ENCODE data around the gene HSD17B3.

HSD17B3 gene

DNA sequence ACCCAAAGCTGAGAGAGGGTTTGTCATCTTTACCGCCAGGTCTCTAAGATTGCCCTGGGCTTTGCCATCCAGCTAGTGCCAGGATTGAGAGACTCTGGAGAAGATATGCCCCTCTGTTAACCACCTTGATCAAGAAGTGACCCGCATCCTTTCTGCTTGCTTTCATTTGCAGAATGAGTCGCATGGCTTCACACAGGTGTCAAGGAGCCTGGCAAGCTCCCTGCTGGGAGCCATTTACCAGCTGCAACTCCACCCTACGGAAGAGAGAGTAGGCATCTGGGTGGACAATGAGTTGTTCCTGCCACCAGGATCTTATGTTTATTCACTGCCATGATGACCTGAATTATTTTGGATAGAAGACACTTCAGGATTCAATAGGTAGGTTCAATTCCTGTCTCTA lies 43.0 kb downstream of the HSD17B3 start:
- Histone ChIP-seq H4K20me1 (no peaks in the 10 kb centered on the region), H3K27me3 (no peaks in the 10 kb centered on the region)

DNA sequence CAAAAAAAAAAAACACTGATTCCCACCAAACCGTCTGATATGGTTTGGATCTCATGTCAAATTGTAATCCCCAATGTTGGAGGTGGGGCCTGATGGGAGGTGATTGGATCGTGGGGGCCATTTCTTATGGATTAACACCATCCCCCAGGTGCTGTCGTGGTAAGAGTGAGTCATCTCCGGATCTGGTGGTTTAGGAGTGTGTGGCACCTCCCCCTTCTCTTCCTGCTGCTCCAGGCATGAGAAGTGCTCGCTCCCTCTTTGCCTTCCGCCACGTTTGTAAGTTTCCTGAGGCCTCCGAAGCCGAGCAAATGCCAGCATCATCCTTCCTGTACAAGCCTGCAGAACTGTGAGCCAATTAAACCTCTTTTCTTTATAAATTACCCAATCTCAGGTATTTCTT lies 45.2 kb downstream of the HSD17B3 start:
- Histone ChIP-seq H3K27ac (no peak overlapping the region), H3K4me2 (peak overlapping the region; percentile 39), H3K4me1 (peaks cover 12% of the 10 kb centered on the region), H3K36me3 (no peaks in the 10 kb centered on the region), H3K27me3 (no peaks in the 10 kb centered on the region), H3K9me3 (no peaks in the 10 kb centered on the region), H3K9ac (no peak overlapping the region), H4K20me1 (no peaks in the 10 kb centered on the region), H3K4me3 (no peak overlapping the region)
- TF ChIP-seq Cebpa-rat (IDR thresholded peaks at IDR 0.05) = no peak

More for the DNA sequence above, 43.0 kb downstream of the HSD17B3 start:
- H3K27ac ChIP-seq = no peak overlapping the region
- no peaks in the 10 kb centered on the region for H3K36me3 ChIP-seq
- no peak overlapping the region for H3K4me3 ChIP-seq
- TF ChIP-seq Cebpa-rat (IDR thresholded peaks at IDR 0.05) = no peak
- peaks cover 5% of the 10 kb centered on the region for H3K4me1 ChIP-seq
- H3K9me3 ChIP-seq = no peaks in the 10 kb centered on the region
- H3K4me2 ChIP-seq = no peak overlapping the region
- no peak overlapping the region for H3K9ac ChIP-seq

DNA sequence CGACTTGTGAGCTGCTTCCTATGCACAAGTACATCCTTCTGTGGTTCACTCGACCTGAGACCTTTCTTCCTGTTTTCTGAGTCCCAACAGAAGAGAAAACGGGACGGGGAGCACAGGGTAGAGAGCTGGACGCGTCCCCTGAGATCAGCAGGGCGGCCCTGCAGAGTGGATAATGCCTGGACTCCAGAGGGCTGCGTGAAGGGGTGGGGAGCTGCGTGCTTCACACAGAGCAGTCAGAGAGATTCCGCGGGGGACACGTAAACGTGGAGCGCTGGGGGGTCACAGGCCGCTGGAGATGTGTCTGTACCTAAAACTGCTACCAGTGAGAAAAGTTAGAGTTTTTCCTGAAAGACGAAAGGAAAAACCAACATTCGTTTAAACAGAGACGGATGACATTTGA lies 46.3 kb downstream of the HSD17B3 start:
- Histone ChIP-seq H4K20me1 (no peaks in the 10 kb centered on the region), H3K27ac (no peak overlapping the region), H3K4me3 (no peak overlapping the region), H3K36me3 (no peaks in the 10 kb centered on the region), H3K4me1 (peaks cover 12% of the 10 kb centered on the region), H3K9ac (no peak overlapping the region), H3K9me3 (no peaks in the 10 kb centered on the region), H3K27me3 (no peaks in the 10 kb centered on the region), H3K4me2 (no peak overlapping the region)
- no peak for TF ChIP-seq Cebpa-rat (IDR thresholded peaks at IDR 0.05)

DNA sequence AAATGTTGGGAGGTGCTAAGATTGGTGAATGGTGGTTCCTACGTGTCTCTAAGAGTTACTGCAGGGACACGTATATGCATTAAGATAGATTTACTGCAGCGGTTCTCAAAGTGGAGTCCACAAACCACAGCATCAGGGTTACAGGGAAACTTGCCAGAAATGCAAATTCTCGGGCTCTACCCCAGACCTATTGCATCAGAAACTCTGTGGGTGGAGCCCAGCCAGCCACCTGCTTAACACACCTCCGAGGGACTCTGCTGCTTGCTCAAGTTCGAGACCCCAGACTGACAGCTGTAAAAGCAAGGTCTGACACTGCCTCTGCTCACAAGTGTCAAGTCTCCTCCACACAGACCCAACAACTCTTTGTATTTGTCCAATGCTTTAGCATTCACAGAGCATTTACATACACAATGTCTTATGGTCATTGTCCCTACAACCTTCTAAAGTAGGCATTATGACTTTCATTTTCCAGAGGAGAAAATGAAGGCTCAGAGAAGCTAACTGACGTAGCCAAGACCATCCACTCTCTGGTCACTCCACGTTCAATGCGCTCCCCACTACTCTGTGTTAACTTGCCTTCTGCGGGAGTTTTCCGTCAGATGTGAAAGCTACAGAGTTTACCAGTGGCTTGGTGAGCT lies 48.8 kb downstream of the HSD17B3 start:
- no peak for TF ChIP-seq Cebpa-rat (IDR thresholded peaks at IDR 0.05)
- no peak overlapping the region for H3K27ac ChIP-seq
- H3K4me2 ChIP-seq = no peak overlapping the region

GRCh38 chr9:96251451-96251850 lies 50.5 kb downstream of the HSD17B3 start:
- no peak for TF ChIP-seq Cebpa-rat (IDR thresholded peaks at IDR 0.05)
- no peak overlapping the region for H3K9ac ChIP-seq
- H3K4me1 ChIP-seq = peaks cover 7% of the 10 kb centered on the region; the same call in 1 of the 2 replicates
- H3K9me3 ChIP-seq = no peaks in the 10 kb centered on the region
- H3K36me3 ChIP-seq = no peaks in the 10 kb centered on the region
- no peak overlapping the region for H3K27ac ChIP-seq
- H3K27me3 ChIP-seq = no peaks in the 10 kb centered on the region
- no peak overlapping the region for H3K4me2 ChIP-seq
- no peaks in the 10 kb centered on the region for H4K20me1 ChIP-seq
- H3K4me3 ChIP-seq = no peak overlapping the region

More for the DNA sequence above, 48.8 kb downstream of the HSD17B3 start:
- no peaks in the 10 kb centered on the region for H3K27me3 ChIP-seq
- no peaks in the 10 kb centered on the region for H4K20me1 ChIP-seq
- no peak overlapping the region for H3K9ac ChIP-seq
- H3K4me1 ChIP-seq = peaks cover 12% of the 10 kb centered on the region
- no peak overlapping the region for H3K4me3 ChIP-seq
- no peaks in the 10 kb centered on the region for H3K9me3 ChIP-seq
- H3K36me3 ChIP-seq = no peaks in the 10 kb centered on the region

- Histone ChIP-seq H3K4me1 (peaks cover 7% of the 10 kb centered on the region; the same call in 1 of the 2 replicates), H3K27me3 (no peaks in the 10 kb centered on the region)
- TF ChIP-seq Cebpa-rat (IDR thresholded peaks at IDR 0.05) = no peak
These were observed 52.2 kb downstream of the HSD17B3 start for GRCh38 chr9:96249746-96250145.

DNA sequence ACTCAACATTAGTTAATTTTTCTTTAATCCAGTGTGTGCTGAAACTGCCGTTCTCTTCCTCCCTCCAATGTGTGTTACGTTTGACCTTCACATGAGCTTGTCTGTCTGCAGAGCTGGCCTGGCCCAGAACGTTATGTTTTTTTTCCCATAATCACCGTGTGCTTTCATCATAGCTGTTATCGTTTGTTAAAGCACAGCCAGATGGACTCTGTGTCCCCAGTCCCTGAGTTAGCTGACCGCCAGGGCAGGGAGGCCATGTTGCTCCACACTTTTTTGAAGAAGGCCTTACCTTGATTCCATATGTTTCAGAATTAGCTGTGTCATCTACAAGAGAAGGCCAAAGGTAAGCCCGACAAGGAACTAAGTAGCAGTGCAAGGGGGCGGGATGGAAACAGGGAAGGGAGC lies 55.7 kb downstream of the HSD17B3 start:
- Histone ChIP-seq H3K9me3 (no peaks in the 10 kb centered on the region), H3K27me3 (peaks cover 10% of the 10 kb centered on the region)
- TF ChIP-seq Cebpa-rat (IDR thresholded peaks at IDR 0.05) = no peak

More at GRCh38 chr9:96249746-96250145, 52.2 kb downstream of the HSD17B3 start:
- no peaks in the 10 kb centered on the region for H4K20me1 ChIP-seq
- no peaks in the 10 kb centered on the region for H3K36me3 ChIP-seq
- no peaks in the 10 kb centered on the region for H3K9me3 ChIP-seq
- H3K9ac ChIP-seq = no peak overlapping the region
- H3K4me3 ChIP-seq = no peak overlapping the region
- no peak overlapping the region for H3K4me2 ChIP-seq
- no peak overlapping the region for H3K27ac ChIP-seq

GRCh38 chr9:96245399-96245798 lies 56.6 kb downstream of the HSD17B3 start:
- Histone ChIP-seq H3K36me3 (no peaks in the 10 kb centered on the region), H3K27me3 (peaks cover 10% of the 10 kb centered on the region), H3K9me3 (no peaks in the 10 kb centered on the region), H3K4me3 (no peak overlapping the region), H3K4me2 (no peak overlapping the region), H4K20me1 (no peaks in the 10 kb centered on the region), H3K4me1 (peaks cover 13% of the 10 kb centered on the region), H3K9ac (no peak overlapping the region), H3K27ac (no peak overlapping the region)
- no peak for TF ChIP-seq Cebpa-rat (IDR thresholded peaks at IDR 0.05)

More for the DNA sequence above, 55.7 kb downstream of the HSD17B3 start:
- Histone ChIP-seq H3K4me2 (no peak overlapping the region), H3K36me3 (no peaks in the 10 kb centered on the region), H3K4me3 (no peak overlapping the region), H4K20me1 (no peaks in the 10 kb centered on the region), H3K4me1 (peaks cover 8% of the 10 kb centered on the region), H3K27ac (no peak overlapping the region), H3K9ac (no peak overlapping the region)

DNA sequence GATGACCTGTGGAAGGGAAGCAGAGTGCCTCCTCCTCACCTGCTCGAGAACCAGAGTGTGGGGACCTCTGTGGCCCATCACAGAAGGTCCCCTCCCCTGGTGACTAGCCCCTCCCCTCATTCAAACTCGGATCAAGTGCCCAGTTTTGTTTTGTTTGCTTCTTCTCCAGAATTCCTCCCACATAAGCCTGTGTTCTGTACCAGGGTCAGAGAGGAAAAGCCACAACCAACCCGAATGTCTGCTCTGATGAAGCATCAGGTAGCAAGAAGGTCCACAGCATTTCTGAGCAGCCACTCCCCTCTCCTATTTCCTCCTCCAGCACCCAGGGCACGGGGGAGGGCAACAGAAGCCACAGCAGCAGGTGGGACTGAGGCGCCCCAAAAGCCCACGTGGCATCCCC lies 58.2 kb downstream of the HSD17B3 start:
- TF ChIP-seq Cebpa-rat (IDR thresholded peaks at IDR 0.05) = no peak
- H3K36me3 ChIP-seq = no peaks in the 10 kb centered on the region
- H3K9ac ChIP-seq = no peak overlapping the region
- no peak overlapping the region for H3K4me2 ChIP-seq
- peaks cover 10% of the 10 kb centered on the region for H3K27me3 ChIP-seq
- H3K4me1 ChIP-seq = peaks cover 13% of the 10 kb centered on the region
- no peak overlapping the region for H3K27ac ChIP-seq
- no peaks in the 10 kb centered on the region for H3K9me3 ChIP-seq
- no peak overlapping the region for H3K4me3 ChIP-seq
- no peaks in the 10 kb centered on the region for H4K20me1 ChIP-seq

DNA sequence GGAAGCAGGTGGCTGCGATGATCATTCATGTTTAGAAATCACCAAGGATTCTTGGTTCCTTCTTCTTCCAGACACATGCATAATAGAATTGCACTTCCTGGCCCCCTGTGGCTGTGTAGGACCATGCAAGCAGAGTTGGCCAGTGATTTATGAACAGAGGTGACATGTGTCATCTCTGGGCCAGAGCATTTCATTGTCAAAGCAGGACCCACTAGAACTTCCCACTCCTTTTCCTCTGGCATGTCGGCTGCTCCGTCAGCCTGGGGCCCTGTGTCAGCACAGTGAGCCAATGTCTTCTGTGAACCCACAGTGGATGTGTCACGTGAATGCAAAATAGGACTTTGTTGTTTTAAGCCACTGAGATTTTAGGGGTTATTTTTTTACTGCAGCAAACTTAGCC lies 59.2 kb downstream of the HSD17B3 start:
- no peak for TF ChIP-seq Cebpa-rat (IDR thresholded peaks at IDR 0.05)
- H3K4me2 ChIP-seq = no peak overlapping the region
- H3K36me3 ChIP-seq = no peaks in the 10 kb centered on the region
- H3K4me3 ChIP-seq = no peak overlapping the region
- no peak overlapping the region for H3K27ac ChIP-seq
- H3K4me1 ChIP-seq = peaks cover 13% of the 10 kb centered on the region
- H3K9ac ChIP-seq = no peak overlapping the region
- H3K27me3 ChIP-seq = peaks cover 10% of the 10 kb centered on the region
- no peaks in the 10 kb centered on the region for H4K20me1 ChIP-seq
- H3K9me3 ChIP-seq = no peaks in the 10 kb centered on the region

All from BLaER1 (cell line).